8988T (cell line): ENCODE measurements around the gene SCRT2.
"Not testable (repeated sequence)": the region's sequence is repeated elsewhere in the genome, so short reads cannot be mapped to it uniquely, and the experiment has no call there.

Experiments
- DNase-seq: peaks from one replicate; pipeline ENCODE4 v3.0.0; 2011

Gene SCRT2

GRCh38 chr20:699811-700338 lies 24.3 kb upstream of the SCRT2 start:
- no peak for DNase-seq

GRCh38 chr20:699342-699741 lies 23.7 kb upstream of the SCRT2 start:
- no peak for DNase-seq

- DNase-seq = no peak
Observed at GRCh38 chr20:698276-698675, 22.7 kb upstream of the SCRT2 start.

- no peak for DNase-seq
Observed at GRCh38 chr20:697826-698225, 22.2 kb upstream of the SCRT2 start.

- DNase-seq = no peak
Observed at GRCh38 chr20:695165-695866, 19.7 kb upstream of the SCRT2 start.

GRCh38 chr20:694496-694895 lies 18.9 kb upstream of the SCRT2 start:
- DNase-seq = no peak

GRCh38 chr20:693786-694185 lies 18.2 kb upstream of the SCRT2 start:
- not testable (repeated sequence) for DNase-seq

GRCh38 chr20:692044-692443 lies 16.4 kb upstream of the SCRT2 start:
- DNase-seq = no peak

GRCh38 chr20:689947-690346 lies 14.3 kb upstream of the SCRT2 start:
- no peak for DNase-seq

GRCh38 chr20:689348-689747 lies 13.7 kb upstream of the SCRT2 start:
- no peak for DNase-seq

GRCh38 chr20:688809-689212 lies 13.2 kb upstream of the SCRT2 start:
- no peak for DNase-seq

- DNase-seq = no peak
Observed at GRCh38 chr20:687468-688203, 12.0 kb upstream of the SCRT2 start.

- DNase-seq = no peak
Observed at GRCh38 chr20:684676-685319, 9.2 kb upstream of the SCRT2 start.

GRCh38 chr20:682123-682522 lies 6.5 kb upstream of the SCRT2 start:
- no peak for DNase-seq

GRCh38 chr20:680638-681187 lies 5.1 kb upstream of the SCRT2 start:
- DNase-seq = no peak

- no peak for DNase-seq
Observed at GRCh38 chr20:677957-678356, 2.4 kb upstream of the SCRT2 start.

GRCh38 chr20:676967-677366 lies 1.4 kb upstream of the SCRT2 start:
- DNase-seq = no peak

GRCh38 chr20:676315-676937 lies 824 bp upstream of the SCRT2 start:
- DNase-seq = no peak

- no peak for DNase-seq
Observed at GRCh38 chr20:675033-675452, 559 bp downstream of the SCRT2 start.

- DNase-seq = no peak
Observed at GRCh38 chr20:673603-674001, 2.0 kb downstream of the SCRT2 start.

- peak; percentile 83 for DNase-seq
Observed at GRCh38 chr20:672963-673602, 2.5 kb downstream of the SCRT2 start.

GRCh38 chr20:671252-672030 lies 4.2 kb downstream of the SCRT2 start:
- no peak for DNase-seq
